ENCODE measurements around the gene PLA2G6. TPM values are rescaled to one million over a fixed set of nuclear protein-coding genes. Genes with fewer than 3 reads are reported as not detected.

Gene PLA2G6
- total and polyA plus RNA-seq, 2 of the 8 experiments (the other 6 are each of a cell fraction or from before 2014, with no cell fraction given): 13.2 to 21.0 TPM

GRCh38 chr22:38165922-38166593 lies 15.6 kb downstream of the PLA2G6 start:
- Histone ChIP-seq H3K9me3 (ENCODE audit: insufficient read depth in 2 of 2, low read depth in 1 of 2, low read length in 1 of 2) (no peaks in the 10 kb centered on the region), H4K20me1 (replicated peaks in 1 of 2; ENCODE audit: control insufficient read depth in 1 of 2, insufficient read depth in 2 of 2, low read length in 2 of 2) (no peaks in the 10 kb centered on the region), H3K56ac (replicated peaks; ENCODE audit: insufficient read length, low read depth, low read length) (no peak overlapping the region), H3K4ac (replicated peaks; ENCODE audit: insufficient read length, low read depth, low read length) (no peak overlapping the region), H4K5ac (ENCODE audit: insufficient read length, low read depth, low read length) (no peak overlapping the region), H3K79me2 (ENCODE audit: control insufficient read depth in 1 of 2, insufficient read depth in 2 of 2, low read length in 2 of 2) (no peaks in the 10 kb centered on the region), H3K36me3 (ENCODE audit: control insufficient read depth in 2 of 4, insufficient read depth in 4 of 4, low read length in 3 of 4) (no peaks in the 10 kb centered on the region), H2BK12ac (ENCODE audit: low read depth, low read length) (no peak overlapping the region), H4K91ac (replicated peaks; ENCODE audit: insufficient read length, low read length) (no peak overlapping the region), H2BK5ac (ENCODE audit: low read depth, low read length) (peak overlapping the region; percentile 16; the same call in 1 of the 2 replicates), H3K27me3 (replicated peaks in 1 of 4; ENCODE audit: control insufficient read depth in 3 of 4, extremely low read depth in 1 of 4, insufficient read depth in 3 of 4, low read length in 3 of 4) (no peaks in the 10 kb centered on the region), H3K4me1 (replicated peaks in 1 of 4; ENCODE audit: control insufficient read depth in 3 of 4, insufficient read depth in 4 of 4, low read length in 3 of 4) (0 out of 7 replicates have a peak, but pooled peaks cover 0 to 2% (median 0%) of the 10 kb centered on the region in 4 experiments), H3K27ac (ENCODE audit: low read depth, low read length) (no peak overlapping the region), H2BK120ac (replicated peaks; ENCODE audit: low read depth, low read length) (no peak overlapping the region), H2AFZ (ENCODE audit: low read length) (no peak overlapping the region), H4K8ac (ENCODE audit: extremely low read depth, insufficient read depth, low read length) (no peak overlapping the region), H2BK15ac (ENCODE audit: low read length) (no peak overlapping the region), H3K18ac (ENCODE audit: extremely low read depth, low read length) (no peak overlapping the region), H3K23me2 (ENCODE audit: low read depth, low read length) (no peaks in the 10 kb centered on the region), H3K9ac (replicated peaks in 1 of 4; ENCODE audit: extremely low read depth in 1 of 4, low read depth in 3 of 4, low read length in 3 of 4) (no peak overlapping the region), H3K23ac (ENCODE audit: insufficient read length) (no peak overlapping the region), H2AK5ac (ENCODE audit: low read depth, low read length) (no peak overlapping the region), H2BK20ac (ENCODE audit: low read length) (no peak overlapping the region), H3K14ac (ENCODE audit: insufficient read length) (no peak overlapping the region), H3K79me1 (ENCODE audit: low read depth, low read length) (no peaks in the 10 kb centered on the region), H3K4me3 (ENCODE audit: extremely low read depth in 1 of 4, insufficient read depth in 2 of 4, low read depth in 3 of 4, low read length in 4 of 4) (no peak overlapping the region), H3K4me2 (ENCODE audit: insufficient read depth in 1 of 2, low read depth in 2 of 2, low read length in 2 of 2) (no peak overlapping the region)
- DNase-seq (ENCODE audit: low read depth in 1 of 2, low spot score in 2 of 2) (no peak), FAIRE-seq (no peak)
- CTCF ChIA-PET (ENCODE audit: partially characterized antibody): interaction anchor here (0.9 to 4.6 kb wide), 6 partner anchors 10 to 98 kb away, joined by 3 to 25 read pairs (median 6); no protein-coding TSS in a partner anchor
- WGBS, 2 experiments (ENCODE audit: extremely low coverage in 1 of 2, insufficient coverage in 1 of 2, insufficient read length in 1 of 2, insufficient replicate concordance in 2 of 2, low coverage in 1 of 2, low lambda C conversion rate in 2 of 2, missing lambda C conversion rate in 1 of 2): 96% methylated on average over 13 of the region's 13 CpGs; no CpG with 5 or more reads in 1 of the 2 experiments
- POLR2A ChIA-PET (ENCODE audit: partially characterized antibody): interaction anchor here (1.9 kb wide), 1 partner anchor 12 kb away, joined by 7 read pairs; no protein-coding TSS in a partner anchor
- TF ChIP-seq KDM4A (IDR thresholded peaks at IDR 0.05; ENCODE audit: low read depth, low read length, severe bottlenecking) (no peak), SP1 (IDR thresholded peaks at IDR 0.05; ENCODE audit: low read depth, low read length) (no peak), JUN (IDR thresholded peaks at IDR 0.05; ENCODE audit: low read depth, low read length) (no peak), RXRA (IDR thresholded peaks at IDR 0.05; ENCODE audit: insufficient read depth, low read depth, low read length) (no peak), KDM5A (IDR thresholded peaks at IDR 0.05; ENCODE audit: low read length) (no peak), RAD21 (IDR thresholded peaks at IDR 0.05 in 1 of 2, conservative IDR thresholded peaks at IDR 0.05 in 1 of 2; ENCODE audit: low read depth in 2 of 2, low read length in 2 of 2) (no peak), GTF2F1 (IDR thresholded peaks at IDR 0.05; ENCODE audit: borderline replicate concordance, low read depth, low read length) (no peak), SIRT6 (IDR thresholded peaks at IDR 0.05; ENCODE audit: low read length) (no peak), TAF1 (IDR thresholded peaks at IDR 0.05; ENCODE audit: low read depth, low read length) (no peak), CHD1 (IDR thresholded peaks at IDR 0.05; ENCODE audit: low read depth, low read length) (no peak), KDM1A (IDR thresholded peaks at IDR 0.05; ENCODE audit: borderline replicate concordance, low read length) (no peak), GABPA (IDR thresholded peaks at IDR 0.05; ENCODE audit: borderline replicate concordance, insufficient read depth, low read length) (no peak), TBP (IDR thresholded peaks at IDR 0.05; ENCODE audit: low read depth, low read length) (no peak), POLR2A (IDR thresholded peaks at IDR 0.05; ENCODE audit: control extremely low read depth in 1 of 2, low read depth in 2 of 2, low read length in 2 of 2) (no peak)
